Gastroesophageal sphincter (tissue), 4 donors: ENCODE data around the gene IGFBP6. TPM values are rescaled to one million over a fixed set of nuclear protein-coding genes. Genes with fewer than 3 reads are reported as not detected.

Experiments used
- ATAC-seq: fragments of 150-250 bp; one replicate; pipeline ENCODE4 v1.9.1; 2016; ENCODE audit warnings: mild to moderate bottlenecking, moderate library complexity
- H3K27ac ChIP-seq, 4 donors: fragments of 200-600 bp; sonication (generic) in 3 of 4; 1 replicate in 3 of 4; 2 replicates in 1 of 4; pipeline ENCODE4 v1.5.1; 2016 to 2019
- H3K27me3 ChIP-seq: fragments of 200-600 bp; sonication (generic); one replicate; pipeline ENCODE4 v1.5.1; 2019
- H3K36me3 ChIP-seq, 2 donors: fragments of 200-600 bp; sonication (generic); one replicate each; pipeline ENCODE4 v1.5.1; 2019; ENCODE audit warnings: control low read depth in 1 of 2
- H3K4me1 ChIP-seq, 3 donors: fragments of 200-600 bp; sonication (generic); 1 replicate in 2 of 3; 2 replicates in 1 of 3; pipeline ENCODE4 v1.5.1; 2016 to 2019; ENCODE audit warnings: control low read depth in 2 of 3
- H3K4me3 ChIP-seq, 2 donors: fragments of 200-600 bp; sonication (generic); one replicate each; pipeline ENCODE4 v1.5.1; 2019; ENCODE audit warnings: mild to moderate bottlenecking in 1 of 2, moderate library complexity in 1 of 2
- H3K9me3 ChIP-seq, 3 donors: fragments of 200-600 bp; sonication (generic); one replicate each; pipeline ENCODE4 v1.5.1; 2017 to 2019; ENCODE audit warnings: control low read depth in 2 of 3
- CTCF ChIP-seq, 4 experiments: fragments of 200-600 bp in 2 of 4; fragments of 450-650 bp in 2 of 4; sonication (generic) in 1 of 4; IDR thresholded peaks; one replicate each; pipeline ENCODE4 v1.5.1; 2017 to 2019; ENCODE audit warnings: antibody characterized with exemption in 4 of 4, mild to moderate bottlenecking in 2 of 4, moderate library complexity in 2 of 4
- EP300 ChIP-seq: sonication (generic); formaldehyde crosslinking; IDR thresholded peaks from one replicate; pipeline ENCODE4 v1.6.1; 2017; ENCODE audit warnings: antibody characterized with exemption, mild to moderate bottlenecking
- POLR2A ChIP-seq, 2 donors: fragments of 450-650 bp; IDR thresholded peaks; one replicate each; pipeline ENCODE4 v1.6.1; 2017; ENCODE audit warnings: antibody characterized with exemption in 2 of 2, mild to moderate bottlenecking in 2 of 2, moderate library complexity in 1 of 2
- POLR2AphosphoS5 ChIP-seq: sonication (generic); formaldehyde crosslinking; IDR thresholded peaks from one replicate; pipeline ENCODE4 v1.6.1; 2017; ENCODE audit warnings: antibody characterized with exemption
- WGBS, 2 donors: methylation state at CpG; one replicate each; pipeline ENCODE4 v1.1.5; 2018; ENCODE audit warnings: low coverage in 1 of 2; 5-methylcytosine and 5-hydroxymethylcytosine counted together
- total RNA-seq, 4 donors: library from RNA; depleted of rRNA; stranded (reverse); fragments of >200 nt; gene quantifications; one replicate each; pipeline ENCODE4 v1.1.0, GENCODE V29; 2016

The IGFBP6 gene
- total RNA-seq, 4 donors from 2014 or later: 632 to 1,838 (median 914) TPM

DNA sequence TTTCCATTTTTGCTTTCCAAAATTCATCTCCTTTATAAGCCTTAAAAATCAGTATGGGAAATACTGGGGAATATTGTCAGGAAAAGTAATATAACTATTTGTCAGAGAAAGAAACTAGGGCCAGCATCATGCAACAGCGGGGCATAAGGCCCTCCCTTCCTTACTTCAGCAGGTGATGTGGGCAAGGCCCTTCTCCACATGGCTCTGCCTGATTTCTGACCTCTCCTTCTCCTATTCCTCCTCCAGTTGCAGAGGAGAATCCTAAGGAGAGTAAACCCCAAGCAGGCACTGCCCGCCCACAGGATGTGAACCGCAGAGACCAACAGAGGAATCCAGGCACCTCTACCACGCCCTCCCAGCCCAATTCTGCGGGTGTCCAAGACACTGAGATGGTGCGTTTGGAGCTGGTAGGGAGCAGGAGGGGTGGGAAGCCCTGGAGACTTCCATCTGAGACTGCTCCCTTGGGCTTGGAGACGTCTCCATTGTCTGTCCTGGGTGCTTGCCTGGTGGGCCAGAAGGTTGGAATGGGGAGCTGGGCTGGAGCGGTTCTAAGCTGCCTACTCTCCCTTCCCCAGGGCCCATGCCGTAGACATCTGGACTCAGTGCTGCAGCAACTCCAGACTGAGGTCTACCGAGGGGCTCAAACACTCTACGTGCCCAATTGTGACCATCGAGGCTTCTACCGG lies 3.1 kb downstream of the IGFBP6 start:
- WGBS, 2 donors: 70 to 80% methylated on average over 2 to 10 of the region's 13 CpGs
- H3K27ac ChIP-seq: peak overlapping the region in 2 of 4 donors; percentile 49 to 95
- H3K4me3 ChIP-seq: peak overlapping the region in 1 of 2 donors; percentile 83

DNA sequence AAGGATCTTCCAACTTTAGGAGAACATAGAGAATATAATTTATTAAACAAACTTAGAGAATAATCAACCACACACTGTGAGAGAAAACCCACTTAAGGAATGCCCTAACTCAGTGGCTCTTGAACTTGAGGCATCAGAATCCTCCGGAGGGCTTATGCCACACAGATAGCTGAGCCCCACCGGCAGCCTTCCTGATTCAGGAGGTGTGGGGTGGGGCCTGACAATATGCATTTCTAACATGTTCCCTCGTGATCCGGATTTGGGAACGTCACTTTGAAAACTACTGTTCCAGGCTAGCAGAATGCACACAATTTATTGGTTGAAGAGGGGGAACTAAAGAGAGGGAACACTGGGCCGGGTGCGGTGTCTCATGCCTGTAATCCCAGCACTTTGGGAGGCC lies 3.8 kb downstream of the IGFBP6 start:
- no peak for ATAC-seq
- peaks cover 0 to 61% (median 30%) of the 10 kb centered on the region in 3 donors for H3K4me1 ChIP-seq

More for the DNA sequence above, 3.1 kb downstream of the IGFBP6 start:
- H3K36me3 ChIP-seq: peaks cover 0 to 28% of the 10 kb centered on the region in 2 donors
- H3K9me3 ChIP-seq: no peaks in the 10 kb centered on the region
- no peak for TF ChIP-seq EP300
- no peak for TF ChIP-seq CTCF (IDR thresholded peaks at IDR 0.05)
- no peak for TF ChIP-seq POLR2A (IDR thresholded peaks at IDR 0.05)
- no peak for TF ChIP-seq POLR2AphosphoS5
- ATAC-seq: no peak
- no peaks in the 10 kb centered on the region for H3K27me3 ChIP-seq
- peaks cover 0 to 62% (median 32%) of the 10 kb centered on the region in 3 donors for H3K4me1 ChIP-seq

DNA sequence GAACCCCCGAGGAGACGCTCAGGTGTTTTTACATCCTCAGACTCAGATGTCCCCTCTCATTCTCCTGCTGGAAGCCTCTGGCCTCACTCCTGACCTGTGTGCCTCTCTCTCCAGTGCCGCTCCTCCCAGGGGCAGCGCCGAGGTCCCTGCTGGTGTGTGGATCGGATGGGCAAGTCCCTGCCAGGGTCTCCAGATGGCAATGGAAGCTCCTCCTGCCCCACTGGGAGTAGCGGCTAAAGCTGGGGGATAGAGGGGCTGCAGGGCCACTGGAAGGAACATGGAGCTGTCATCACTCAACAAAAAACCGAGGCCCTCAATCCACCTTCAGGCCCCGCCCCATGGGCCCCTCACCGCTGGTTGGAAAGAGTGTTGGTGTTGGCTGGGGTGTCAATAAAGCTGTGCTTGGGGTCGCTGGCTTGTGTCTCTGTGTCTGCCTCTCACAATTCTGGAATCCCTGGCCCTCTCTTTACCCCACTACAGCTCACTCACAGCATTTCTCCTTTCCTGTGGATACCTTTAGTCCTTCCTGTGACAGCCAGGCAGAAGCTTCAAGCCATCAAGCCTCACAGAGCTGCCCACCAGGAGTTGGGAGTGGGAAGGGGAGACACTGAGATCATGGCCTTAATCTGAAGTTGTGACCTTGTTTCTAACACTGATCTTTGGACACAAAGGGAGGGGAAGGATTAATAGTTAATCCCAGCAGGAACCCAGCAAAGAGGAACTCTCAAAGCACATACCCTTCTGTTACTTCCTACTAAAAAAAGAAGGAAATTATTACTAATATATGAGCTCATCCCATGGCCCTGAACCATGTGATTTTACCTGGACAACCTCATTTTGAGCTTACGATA lies 4.7 kb downstream of the IGFBP6 start:
- WGBS, 2 donors: 65 to 88% methylated on average over 1 to 2 of the region's 12 CpGs
- Histone ChIP-seq H3K4me3 (no peak overlapping the region), H3K4me1 (peaks cover 5 to 61% (median 23%) of the 10 kb centered on the region in 3 donors), H3K36me3 (peaks cover 0 to 28% of the 10 kb centered on the region in 2 donors), H3K27ac (peak overlapping the region in 2 of 4 donors; percentile 12 to 18), H3K9me3 (no peaks in the 10 kb centered on the region), H3K27me3 (no peaks in the 10 kb centered on the region)
- ATAC-seq: no peak
- TF ChIP-seq CTCF (IDR thresholded peaks at IDR 0.05): no peak
- no peak for TF ChIP-seq POLR2A (IDR thresholded peaks at IDR 0.05)
- TF ChIP-seq POLR2AphosphoS5: no peak
- TF ChIP-seq EP300: no peak

More for the DNA sequence above, 3.8 kb downstream of the IGFBP6 start:
- WGBS, 2 donors: 57 to 64% methylated on average over 1 to 7 of the region's 7 CpGs
- peak overlapping the region in 2 of 4 donors; percentile 30 to 95 for H3K27ac ChIP-seq
- TF ChIP-seq POLR2AphosphoS5 (no peak), CTCF (IDR thresholded peaks at IDR 0.05) (no peak), EP300 (no peak), POLR2A (IDR thresholded peaks at IDR 0.05) (no peak)
- no peaks in the 10 kb centered on the region for H3K27me3 ChIP-seq
- H3K4me3 ChIP-seq: peak overlapping the region in 1 of 2 donors; percentile 83
- H3K36me3 ChIP-seq: peaks cover 0 to 28% of the 10 kb centered on the region in 2 donors
- H3K9me3 ChIP-seq: no peaks in the 10 kb centered on the region

- no peak within 1 kb of the TSS for H3K4me3 ChIP-seq
- no peak for TF ChIP-seq POLR2A (IDR thresholded peaks at IDR 0.05)
- no peak for TF ChIP-seq EP300
- no peak for TF ChIP-seq CTCF (IDR thresholded peaks at IDR 0.05)
- TF ChIP-seq POLR2AphosphoS5: no peak
- no peaks in the 10 kb centered on the region for H3K27me3 ChIP-seq
- H3K36me3 ChIP-seq: peaks cover 0 to 28% of the 10 kb centered on the region in 2 donors
- H3K9me3 ChIP-seq: no peaks in the 10 kb centered on the region
- ATAC-seq: no peak
- H3K4me1 ChIP-seq: peaks cover 5 to 61% (median 17%) of the 10 kb centered on the region in 3 donors
- 79 to 88% methylated on average over 4 to 8 of the region's 23 CpGs for WGBS, 2 donors
- H3K27ac ChIP-seq: peak within 1 kb of the TSS in 2 of 4 donors; percentile 12 to 18
These were observed 5.7 kb downstream of the IGFBP6 start, which contains the start of gene SOAT2 for GRCh38 chr12:53102883-53103807. Gene SOAT2 (plus strand): TSS chr12:53103486. CDS start chr12:53103578, 92 bp downstream.
